K562 (cell line): Measurements from ENCODE around the gene FDX2. TPM values are rescaled to one million over a fixed set of nuclear protein-coding genes. Genes with fewer than 3 reads are reported as not detected.

Experiments
- HDAC8 ChIP-seq: fragments of 450-650 bp; IDR thresholded peaks from 2 replicates; pipeline ENCODE4 v1.6.1; 2016; ENCODE audit warnings: mild to moderate bottlenecking, missing genetic modification characterization, moderate library complexity, missing compliant biosample characterization
- HEY1 ChIP-seq: fragments of 250-450 bp; sonication (Bioruptor Pico); IDR thresholded peaks from 2 replicates; pipeline ENCODE4 v1.5.0; 2020; ENCODE audit warnings: mild to moderate bottlenecking, moderate library complexity, borderline replicate concordance
- IRF9 ChIP-seq: fragments of 450-650 bp; IDR thresholded peaks from 2 replicates; pipeline ENCODE4 v1.6.1; 2016; ENCODE audit warnings: missing biosample characterization, missing genetic modification characterization
- MAFF ChIP-seq: IDR thresholded peaks from 2 replicates; pipeline ENCODE4 v1.6.1; 2012; ENCODE audit warnings: low read length, improper control_type of control experiment
- POLR2AphosphoS5 ChIP-seq: IDR thresholded peaks from 2 replicates; pipeline ENCODE4 v1.6.1; 2011; ENCODE audit warnings: mild to moderate bottlenecking, low read depth, low read length, moderate library complexity; ENCODE audit not compliant: control insufficient read depth, insufficient read depth
- RBM25 ChIP-seq: fragments of 200-400 bp; formaldehyde crosslinking; IDR thresholded peaks from 2 replicates; pipeline ENCODE4 v1.6.1; 2018; ENCODE audit warnings: low read length, low read depth, moderate library complexity; ENCODE audit not compliant: severe bottlenecking
- SIN3A ChIP-seq, 2 experiments: fragments of 150-350 bp in 1 of 2; IDR thresholded peaks; 2 replicates each; pipeline ENCODE4 v1.6.1; 2011 to 2016; ENCODE audit warnings: borderline replicate concordance in 2 of 2, low read depth in 2 of 2, low read length in 2 of 2, mild to moderate bottlenecking in 2 of 2, moderate library complexity in 2 of 2; ENCODE audit not compliant: control insufficient read depth in 1 of 2
- SOX6 ChIP-seq: fragments of 450-650 bp; IDR thresholded peaks from 2 replicates; pipeline ENCODE4 v1.6.1; 2014; ENCODE audit warnings: mild to moderate bottlenecking
- SREBF2 ChIP-seq: sonication (generic); formaldehyde crosslinking; IDR thresholded peaks from 2 replicates; pipeline ENCODE4 v1.4.0; 2020; ENCODE audit warnings: mild to moderate bottlenecking, missing genetic modification reagents
- TCF7L2 ChIP-seq: fragments of 150-350 bp; IDR thresholded peaks from 2 replicates; pipeline ENCODE4 v1.6.1; 2016; ENCODE audit warnings: low read depth, mild to moderate bottlenecking, low read length, moderate library complexity
- TOE1 ChIP-seq, 2 experiments: fragments of 450-650 bp in 1 of 2; sonication (generic) in 1 of 2; formaldehyde crosslinking in 1 of 2; IDR thresholded peaks; 2 replicates each; pipeline versions ENCODE4 v1.7.1 to v1.8.0; 2016 to 2022; ENCODE audit warnings: borderline replicate concordance in 2 of 2, mild to moderate bottlenecking in 2 of 2, antibody characterized with exemption in 1 of 2, inconsistent platforms in 1 of 2, low read depth in 1 of 2, missing genetic modification reagents in 1 of 2, moderate library complexity in 1 of 2
- ZFP30 ChIP-seq: fragments of 250-450 bp; sonication (Bioruptor Pico); IDR thresholded peaks from 2 replicates; pipeline ENCODE4 v1.8.0; 2022; ENCODE audit warnings: moderate library complexity, mild to moderate bottlenecking, inconsistent platforms, borderline replicate concordance
- polyA plus RNA-seq, 8 experiments: library from polyadenylated mRNA; depleted of rRNA in 4 of 8; stranded (reverse) in 5 of 8; unstranded in 3 of 8; fragments of >200 nt; fragmentation: Nextera tagmentation in 2 of 8; fragmentation: Illumina TruSeq in 1 of 8; extraction: Ambion mirVana in 2 of 8; extraction: Trizol in 1 of 8; gene quantifications; 2 replicates each; pipeline versions ENCODE4 v1.2.1 to v1.2.3, GENCODE V29; 2011 to 2014; ENCODE audit warnings: inconsistent platforms in 1 of 8, missing spikeins in 1 of 8
- total RNA-seq, 7 experiments: library from RNA; depleted of rRNA in 6 of 7; stranded (reverse); fragments of >200 nt in 6 of 7; fragmentation: Illumina TruSeq in 2 of 7; extraction: Trizol in 2 of 7; gene quantifications; 2 replicates each; pipeline versions ENCODE4 v1.2.1 to v1.2.3, GENCODE V29; 2011 to 2021; ENCODE audit warnings: low replicate concordance in 1 of 7
- TF ChIP-seq, protein P1 (sequence below), 2 experiments: fragments of 450-650 bp; IDR thresholded peaks; 2 replicates each; pipeline ENCODE4 v1.6.1; 2016; ENCODE audit warnings: mild to moderate bottlenecking in 2 of 2, borderline replicate concordance in 1 of 2, low read depth in 1 of 2, moderate library complexity in 1 of 2
- TF ChIP-seq, protein P2 (sequence below), 2 experiments: fragments of 250-450 bp in 1 of 2; fragments of 450-650 bp in 1 of 2; sonication (Bioruptor Pico) in 1 of 2; IDR thresholded peaks; 2 replicates each; pipeline versions ENCODE4 v1.6.1 to v1.8.0; 2016 to 2021; ENCODE audit warnings: mild to moderate bottlenecking in 2 of 2, moderate library complexity in 2 of 2, missing compliant biosample characterization in 1 of 2, missing genetic modification characterization in 1 of 2

Gene FDX2
- total and polyA plus RNA-seq, 9 of the 15 experiments (the other 6 are each of a cell fraction or from before 2014, with no cell fraction given) = 2.5 to 49.8 (median 29.7) TPM

DNA sequence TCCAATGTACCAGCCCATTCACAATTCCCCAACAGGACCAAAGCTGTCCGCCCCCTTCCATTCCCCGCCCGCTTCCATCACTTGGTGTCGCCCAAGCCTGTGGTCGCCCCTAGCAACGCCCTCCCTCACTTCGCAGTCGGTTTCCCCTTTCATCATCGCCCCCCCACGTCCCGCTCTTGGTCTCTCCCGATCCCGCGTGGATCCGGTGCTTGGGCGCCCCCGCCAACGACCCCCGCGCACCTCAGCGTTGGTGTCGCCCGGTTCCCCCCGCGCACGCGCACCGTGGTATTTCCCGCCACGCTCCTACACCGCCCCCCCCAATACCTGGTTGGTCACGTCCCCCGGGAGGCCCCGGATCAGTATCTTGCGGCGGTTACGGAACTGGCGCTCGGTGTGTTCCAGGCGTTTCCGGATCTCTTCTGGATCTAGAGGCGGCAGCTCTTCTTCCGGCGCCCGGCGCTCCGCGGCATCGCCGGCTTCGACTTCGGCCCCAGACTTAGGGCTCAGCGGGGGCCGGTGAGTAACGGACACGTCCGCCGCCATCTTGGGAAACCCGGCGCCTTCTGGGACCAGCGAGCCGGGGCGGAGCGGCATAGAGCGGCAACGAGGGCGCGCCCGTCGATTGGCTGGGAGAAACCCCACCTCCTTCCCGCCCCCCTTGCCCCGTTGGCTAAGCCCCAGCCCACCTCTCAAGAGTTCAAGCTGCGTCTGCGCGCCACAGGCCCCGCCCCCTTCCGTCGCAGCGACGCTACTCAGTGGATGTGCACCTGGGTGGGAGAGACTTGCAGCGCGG lies 17.3 kb upstream of the FDX2 start, which contains the start of gene RAVER1 (continued):
- TF ChIP-seq, protein P1, sequence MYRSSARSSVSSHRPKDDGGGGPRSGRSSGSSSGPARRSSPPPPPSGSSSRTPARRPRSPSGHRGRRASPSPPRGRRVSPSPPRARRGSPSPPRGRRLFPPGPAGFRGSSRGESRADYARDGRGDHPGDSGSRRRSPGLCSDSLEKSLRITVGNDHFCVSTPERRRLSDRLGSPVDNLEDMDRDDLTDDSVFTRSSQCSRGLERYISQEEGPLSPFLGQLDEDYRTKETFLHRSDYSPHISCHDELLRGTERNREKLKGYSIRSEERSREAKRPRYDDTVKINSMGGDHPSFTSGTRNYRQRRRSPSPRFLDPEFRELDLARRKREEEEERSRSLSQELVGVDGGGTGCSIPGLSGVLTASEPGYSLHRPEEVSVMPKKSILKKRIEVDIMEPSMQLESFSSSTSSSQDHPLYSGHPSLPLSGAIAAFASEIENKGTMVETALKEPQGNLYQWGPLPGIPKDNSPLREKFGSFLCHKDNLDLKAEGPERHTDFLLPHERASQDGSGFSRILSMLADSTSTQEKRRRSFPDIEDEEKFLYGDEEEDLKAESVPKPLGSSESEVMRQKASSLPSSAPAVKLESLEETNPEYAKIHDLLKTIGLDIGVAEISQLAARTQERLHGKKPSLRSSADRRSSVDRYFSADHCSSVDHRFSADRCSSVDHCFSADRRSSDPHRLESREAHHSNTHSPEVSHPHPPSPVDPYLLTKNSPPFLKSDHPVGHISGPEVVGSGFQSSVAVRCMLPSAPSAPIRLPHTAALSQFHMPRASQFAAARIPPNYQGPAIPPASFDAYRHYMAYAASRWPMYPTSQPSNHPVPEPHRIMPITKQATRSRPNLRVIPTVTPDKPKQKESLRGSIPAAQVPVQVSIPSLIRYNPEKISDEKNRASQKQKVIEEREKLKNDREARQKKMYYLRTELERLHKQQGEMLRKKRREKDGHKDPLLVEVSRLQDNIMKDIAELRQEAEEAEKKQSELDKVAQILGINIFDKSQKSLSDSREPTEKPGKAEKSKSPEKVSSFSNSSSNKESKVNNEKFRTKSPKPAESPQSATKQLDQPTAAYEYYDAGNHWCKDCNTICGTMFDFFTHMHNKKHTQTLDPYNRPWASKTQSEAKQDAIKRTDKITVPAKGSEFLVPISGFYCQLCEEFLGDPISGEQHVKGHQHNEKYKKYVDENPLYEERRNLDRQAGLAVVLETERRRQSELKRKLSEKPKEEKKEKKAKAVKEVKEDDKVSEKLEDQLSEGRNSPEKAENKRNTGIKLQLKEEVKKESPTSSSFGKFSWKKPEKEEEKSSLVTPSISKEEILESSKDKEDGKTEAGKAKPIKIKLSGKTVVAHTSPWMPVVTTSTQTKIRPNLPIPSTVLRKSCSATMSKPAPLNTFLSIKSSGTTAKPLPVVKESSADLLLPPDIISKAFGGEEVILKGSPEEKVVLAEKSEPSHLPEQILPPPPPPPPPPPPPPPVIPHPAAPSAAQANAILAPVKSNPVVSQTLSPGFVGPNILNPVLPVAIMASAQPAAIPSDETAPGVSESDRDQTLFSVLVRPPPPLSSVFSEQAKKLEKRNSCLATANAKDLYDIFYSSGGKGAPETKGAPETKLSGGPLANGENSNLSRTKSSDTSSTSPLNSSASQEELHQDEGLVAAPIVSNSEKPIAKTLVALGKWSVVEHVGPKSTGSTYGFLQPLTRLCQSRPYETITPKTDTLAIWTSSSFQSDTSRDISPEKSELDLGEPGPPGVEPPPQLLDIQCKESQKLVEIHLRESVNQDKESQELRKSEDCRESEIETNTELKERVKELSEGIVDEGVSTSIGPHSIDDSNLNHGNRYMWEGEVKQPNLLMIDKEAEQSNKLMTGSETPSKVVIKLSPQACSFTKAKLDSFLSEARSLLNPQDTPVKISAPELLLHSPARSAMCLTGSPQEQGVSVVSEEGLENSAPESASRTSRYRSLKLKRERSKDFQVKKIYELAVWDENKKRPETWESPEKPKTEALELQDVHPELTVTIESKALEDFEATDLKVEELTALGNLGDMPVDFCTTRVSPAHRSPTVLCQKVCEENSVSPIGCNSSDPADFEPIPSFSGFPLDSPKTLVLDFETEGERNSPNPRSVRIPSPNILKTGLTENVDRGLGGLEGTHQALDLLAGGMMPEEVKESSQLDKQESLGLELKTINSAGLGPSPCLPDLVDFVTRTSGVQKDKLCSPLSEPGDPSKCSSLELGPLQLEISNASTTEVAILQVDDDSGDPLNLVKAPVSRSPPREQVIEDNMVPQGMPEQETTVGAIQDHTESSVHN (IDR thresholded peaks at IDR 0.05; ENCODE audit: borderline replicate concordance in 1 of 2, low read depth in 1 of 2) = no peak
- TF ChIP-seq, protein P2, sequence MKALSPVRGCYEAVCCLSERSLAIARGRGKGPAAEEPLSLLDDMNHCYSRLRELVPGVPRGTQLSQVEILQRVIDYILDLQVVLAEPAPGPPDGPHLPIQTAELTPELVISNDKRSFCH (CRISPR knock-in tag; IDR thresholded peaks at IDR 0.05) = no peak
- TF ChIP-seq, protein P2 (tag; IDR thresholded peaks at IDR 0.05) = peak; percentile 73; the same call in 1 of the 2 replicates
- TF ChIP-seq RBM25 (no peak), HEY1 (no peak), MAFF (no peak; the same call in 1 of the 2 replicates), POLR2AphosphoS5 (peak; percentile 94), IRF9 (tag) (0 out of 2 replicates have a peak, but pooled peaks have one; percentile 24), SOX6 (0 out of 2 replicates have a peak, but pooled peaks have one; percentile 9), ZFP30 (CRISPR knock-in tag) (no peak), TOE1 (IDR thresholded peaks at IDR 0.05; ENCODE audit: borderline replicate concordance) (peak; percentile 86), TOE1 (CRISPR knock-in tag; IDR thresholded peaks at IDR 0.05; ENCODE audit: borderline replicate concordance, low read depth) (0 out of 2 replicates have a peak, but pooled peaks have one; percentile 95), HDAC8 (peak; percentile 55; the same call in 1 of the 2 replicates), SREBF2 (CRISPR knock-in tag) (0 out of 2 replicates have a peak, but pooled peaks have one; percentile 23), SIN3A (IDR thresholded peaks at IDR 0.05; ENCODE audit: borderline replicate concordance in 2 of 2, control insufficient read depth in 1 of 2, low read depth in 2 of 2, low read length in 2 of 2) (peak in 1 of 2 experiments; percentile 82; a peak in 3 of 4 replicates), TCF7L2 (peak; percentile 89)
